Keratinocyte (primary cell): ENCODE results near the gene AP5Z1.

ENCODE experiments used
- EZH2 ChIP-seq: IDR thresholded peaks from one replicate; pipeline ENCODE4 v1.6.1; 2012; ENCODE audit warnings: inconsistent platforms, mild to moderate bottlenecking, low read length, moderate library complexity
- TF ChIP-seq, protein P1 (sequence below), 3 experiments: IDR thresholded peaks in 1 of 3; conservative IDR thresholded peaks in 1 of 3; optimal IDR thresholded peaks in 1 of 3; 2 replicates in 2 of 3; 3 replicates in 1 of 3; pipeline versions ENCODE3 to v1.5.1; 2011; ENCODE audit warnings: low read length in 3 of 3, mild to moderate bottlenecking in 3 of 3, moderate library complexity in 2 of 3, control low read depth in 1 of 3, inconsistent platforms in 1 of 3; ENCODE audit not compliant: insufficient read depth in 2 of 3; ENCODE audit errors: extremely low read depth in 1 of 3

DNA sequence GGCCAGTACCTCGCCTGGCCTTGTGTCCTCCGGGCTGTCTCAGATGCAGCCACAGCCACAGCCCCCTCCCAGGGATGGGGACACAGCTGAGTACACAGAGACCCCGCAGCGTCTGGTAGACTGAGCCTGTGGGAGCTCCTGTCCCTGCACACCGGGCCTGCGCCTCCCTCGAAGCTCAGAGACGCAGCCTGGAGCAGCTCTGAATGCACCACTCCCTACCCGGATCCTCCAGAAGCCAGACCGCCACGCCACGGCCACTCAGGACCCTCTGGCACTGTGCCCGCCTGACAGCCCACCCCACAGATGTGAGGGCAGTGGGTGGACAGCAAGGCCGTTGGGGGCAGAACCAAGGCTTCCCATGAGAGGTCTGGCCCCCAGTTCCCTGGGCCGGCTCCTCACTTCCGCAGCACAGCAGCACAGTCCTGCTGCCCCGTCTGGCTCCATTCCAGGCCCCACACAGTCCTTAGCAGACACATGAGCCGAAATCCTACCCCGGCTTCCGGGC, 45.6 kb downstream of the AP5Z1 start:
- TF ChIP-seq, protein P1, sequence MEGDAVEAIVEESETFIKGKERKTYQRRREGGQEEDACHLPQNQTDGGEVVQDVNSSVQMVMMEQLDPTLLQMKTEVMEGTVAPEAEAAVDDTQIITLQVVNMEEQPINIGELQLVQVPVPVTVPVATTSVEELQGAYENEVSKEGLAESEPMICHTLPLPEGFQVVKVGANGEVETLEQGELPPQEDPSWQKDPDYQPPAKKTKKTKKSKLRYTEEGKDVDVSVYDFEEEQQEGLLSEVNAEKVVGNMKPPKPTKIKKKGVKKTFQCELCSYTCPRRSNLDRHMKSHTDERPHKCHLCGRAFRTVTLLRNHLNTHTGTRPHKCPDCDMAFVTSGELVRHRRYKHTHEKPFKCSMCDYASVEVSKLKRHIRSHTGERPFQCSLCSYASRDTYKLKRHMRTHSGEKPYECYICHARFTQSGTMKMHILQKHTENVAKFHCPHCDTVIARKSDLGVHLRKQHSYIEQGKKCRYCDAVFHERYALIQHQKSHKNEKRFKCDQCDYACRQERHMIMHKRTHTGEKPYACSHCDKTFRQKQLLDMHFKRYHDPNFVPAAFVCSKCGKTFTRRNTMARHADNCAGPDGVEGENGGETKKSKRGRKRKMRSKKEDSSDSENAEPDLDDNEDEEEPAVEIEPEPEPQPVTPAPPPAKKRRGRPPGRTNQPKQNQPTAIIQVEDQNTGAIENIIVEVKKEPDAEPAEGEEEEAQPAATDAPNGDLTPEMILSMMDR (optimal IDR thresholded peaks at IDR 0.05 in 1 of 3, IDR thresholded peaks at IDR 0.05 in 1 of 3, conservative IDR thresholded peaks at IDR 0.05 in 1 of 3; ENCODE audit: extremely low read depth in 1 of 3, insufficient read depth in 2 of 3, low read length in 3 of 3) = no peak
- TF ChIP-seq EZH2 = no peak
